HL-60 (cell line): ENCODE data around the gene ZNF469.

Experiments used
- CTCF ChIP-seq: IDR thresholded peaks from one replicate; pipeline ENCODE4 v1.5.1; 2011; ENCODE audit warnings: low read length, control low read depth, inconsistent platforms; ENCODE audit not compliant: insufficient read depth
- POLR2AphosphoS5 ChIP-seq: IDR thresholded peaks from 2 replicates; pipeline ENCODE4 v1.6.1; 2012; ENCODE audit warnings: low read depth
- SPI1 ChIP-seq: IDR thresholded peaks from 2 replicates; pipeline ENCODE4 v1.6.1; 2012; ENCODE audit warnings: low read depth, mild to moderate bottlenecking, borderline replicate concordance

DNA sequence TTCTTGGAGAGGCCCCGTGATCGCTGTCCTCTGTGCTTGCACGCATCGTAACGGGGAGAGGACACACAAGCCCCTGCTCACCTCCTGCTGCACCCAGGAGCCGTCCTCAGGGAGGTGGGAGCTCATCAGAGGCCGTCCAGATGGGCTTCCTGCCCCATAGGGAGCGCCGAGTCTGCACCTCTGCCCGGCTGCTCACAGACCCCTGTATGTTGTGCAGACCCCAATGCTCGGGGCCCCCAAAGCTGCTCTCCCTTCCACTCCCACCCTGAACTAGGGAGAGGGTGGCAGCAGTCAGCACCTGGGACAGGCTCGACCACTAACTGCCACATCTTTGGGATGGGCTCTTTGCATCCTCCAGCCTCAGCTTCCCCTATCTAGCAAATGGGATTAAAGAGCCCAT, 4.4 kb upstream of the ZNF469 start:
- TF ChIP-seq CTCF (no peak), POLR2AphosphoS5 (no peak), SPI1 (no peak)
